Stimulated activated CD8-positive, alpha-beta memory T cell treated with anti-CD3 and anti-CD28 coated beads, Interleukin-7, amount 100 ng/mL, for 4 hours (primary cell): ENCODE measurements around the gene RAC2.
"Not testable (repeated sequence)": the region's sequence is repeated elsewhere in the genome, so short reads cannot be mapped to it uniquely, and the experiment has no call there.

Experiments used
- DNase-seq, 2 donors: peaks; one replicate each; pipeline ENCODE4 v3.0.0-alpha.2; 2020; ENCODE audit warnings: low read depth in 2 of 2

Gene RAC2

DNA sequence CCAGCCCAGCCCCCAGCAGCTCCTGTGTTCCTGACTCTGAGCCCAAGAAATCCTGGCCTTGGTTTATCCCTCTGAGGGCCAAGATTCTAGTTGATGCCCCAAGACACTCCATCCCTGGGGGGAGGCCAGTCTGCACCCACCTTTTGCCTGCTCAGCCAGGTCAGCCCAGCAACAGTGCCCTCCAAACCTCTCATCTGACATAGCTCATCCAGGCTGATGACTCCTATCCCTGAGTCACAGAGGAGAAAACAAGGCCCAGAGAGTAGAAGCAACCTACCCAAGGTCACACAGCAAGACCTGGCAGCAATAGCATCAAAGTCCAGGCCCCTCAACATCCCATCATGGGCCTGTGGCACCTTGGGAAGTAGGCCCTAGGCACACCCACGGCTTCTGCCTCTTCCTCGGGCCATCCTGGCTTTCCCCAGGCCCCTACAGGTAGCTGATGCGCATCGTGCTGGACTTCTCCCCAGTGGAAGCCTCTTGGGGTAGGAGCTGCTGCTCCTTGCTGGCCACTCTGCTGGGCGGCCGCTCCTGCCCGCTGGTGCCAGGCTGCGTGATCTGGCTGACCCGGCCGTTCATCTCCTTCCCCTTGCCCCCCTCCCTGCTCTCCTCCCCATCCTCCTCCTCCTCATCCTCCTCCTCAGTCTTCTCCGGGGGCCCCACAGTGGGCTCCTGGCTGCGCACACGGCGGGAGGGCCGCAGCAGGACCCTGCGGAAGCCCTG, 37.8 kb downstream of the RAC2 start:
- DNase-seq: no peak

DNA sequence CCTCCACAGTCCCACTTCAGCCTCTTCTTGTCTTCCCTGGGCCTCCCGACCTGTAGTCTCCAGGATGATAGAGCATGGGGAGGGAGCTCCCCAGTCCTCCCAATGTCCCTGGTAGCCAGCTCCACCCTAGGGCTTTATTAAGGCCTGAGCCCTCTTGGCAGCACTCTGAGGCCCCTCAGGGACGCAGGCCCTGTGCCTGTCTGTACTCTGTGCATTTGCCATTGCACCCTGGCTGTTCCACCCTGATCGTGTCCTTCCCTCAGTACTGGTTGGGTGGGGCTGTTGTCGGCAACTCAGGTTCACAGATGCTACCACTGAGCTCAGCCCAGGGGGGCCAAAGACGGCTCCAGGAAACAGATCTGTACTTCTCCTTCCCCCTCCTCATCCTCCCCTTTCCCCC, 39.0 kb downstream of the RAC2 start:
- no peak for DNase-seq

DNA sequence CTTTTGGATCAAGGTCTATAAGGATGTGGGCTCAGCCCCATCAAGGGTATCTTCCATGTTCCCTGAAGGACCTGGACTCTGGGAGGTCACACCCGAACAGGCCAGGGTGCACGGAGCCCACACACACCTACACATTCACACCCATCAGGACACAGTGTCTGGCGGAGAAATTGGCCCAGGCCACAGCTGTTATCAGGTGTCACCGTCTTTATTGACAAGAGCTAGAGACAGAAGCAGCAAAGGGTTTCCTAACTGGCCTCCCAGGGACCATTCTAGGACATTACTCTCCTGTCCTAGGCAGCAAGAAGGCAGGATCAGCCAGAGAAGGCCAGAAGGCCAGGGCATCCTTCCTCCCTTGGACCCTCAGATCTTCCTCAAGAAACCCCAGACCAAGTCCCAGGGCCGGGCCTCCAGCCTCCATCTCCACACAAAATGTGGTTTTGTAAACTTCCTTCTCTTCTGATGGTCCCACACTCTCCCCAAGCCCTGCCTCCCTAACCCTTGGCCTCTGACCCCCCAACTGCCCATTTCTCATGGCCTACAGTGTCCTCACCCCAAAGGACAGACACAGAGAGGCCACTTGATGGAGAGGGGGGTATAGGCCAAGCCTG, 39.9 kb downstream of the RAC2 start:
- no peak for DNase-seq

DNA sequence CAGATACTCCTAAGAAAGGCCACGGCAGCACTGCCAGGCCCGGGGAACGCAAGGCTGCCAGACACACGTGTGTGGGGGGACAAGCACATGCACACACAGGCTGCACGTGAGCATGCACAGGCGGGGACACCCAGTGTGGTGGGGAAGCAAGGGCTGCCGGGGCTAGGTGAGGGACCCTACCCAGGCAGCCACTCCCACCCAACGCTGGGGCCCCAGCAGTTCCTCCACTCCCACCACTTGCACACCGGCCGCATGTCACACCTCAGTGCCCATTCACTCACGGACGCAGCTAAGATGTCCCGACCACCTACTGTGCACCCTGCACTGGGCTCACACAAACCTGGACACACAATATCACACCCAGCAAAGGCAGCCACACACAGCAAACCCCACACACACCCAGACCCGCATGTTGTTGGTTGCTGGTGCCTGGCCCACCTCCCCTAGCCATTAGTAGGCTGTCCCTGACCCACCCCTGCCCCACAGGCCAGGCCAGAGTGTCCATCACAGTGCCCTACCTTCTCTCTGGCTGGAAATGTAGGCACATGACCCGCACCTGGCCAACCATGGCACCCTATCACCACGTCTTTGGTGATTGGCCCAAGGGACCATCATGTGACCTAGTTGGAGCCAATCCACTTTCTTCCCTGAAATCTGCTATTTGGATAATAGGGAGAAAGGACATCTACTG, 40.6 kb downstream of the RAC2 start:
- DNase-seq: no peak

DNA sequence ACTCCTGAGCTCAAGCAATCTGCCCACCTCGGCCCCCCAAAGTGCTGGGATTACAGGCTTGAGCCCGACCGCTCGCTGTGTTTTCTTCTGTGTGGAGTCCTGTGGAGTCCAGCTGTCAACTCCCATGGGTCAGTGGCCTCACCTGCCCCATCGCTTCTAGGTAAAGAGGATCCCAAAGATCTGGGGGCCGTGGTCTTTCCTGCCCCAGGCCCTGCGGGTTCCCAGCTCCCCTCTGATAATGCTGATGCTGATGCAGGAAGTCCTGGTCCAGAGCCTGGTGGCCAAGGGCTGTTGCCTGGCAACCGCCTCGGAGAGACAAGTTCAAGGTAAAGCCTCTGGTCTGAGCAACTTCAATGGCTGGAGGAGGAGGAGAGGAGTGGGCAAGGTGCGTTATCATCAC, 41.4 kb downstream of the RAC2 start:
- DNase-seq: no peak

DNA sequence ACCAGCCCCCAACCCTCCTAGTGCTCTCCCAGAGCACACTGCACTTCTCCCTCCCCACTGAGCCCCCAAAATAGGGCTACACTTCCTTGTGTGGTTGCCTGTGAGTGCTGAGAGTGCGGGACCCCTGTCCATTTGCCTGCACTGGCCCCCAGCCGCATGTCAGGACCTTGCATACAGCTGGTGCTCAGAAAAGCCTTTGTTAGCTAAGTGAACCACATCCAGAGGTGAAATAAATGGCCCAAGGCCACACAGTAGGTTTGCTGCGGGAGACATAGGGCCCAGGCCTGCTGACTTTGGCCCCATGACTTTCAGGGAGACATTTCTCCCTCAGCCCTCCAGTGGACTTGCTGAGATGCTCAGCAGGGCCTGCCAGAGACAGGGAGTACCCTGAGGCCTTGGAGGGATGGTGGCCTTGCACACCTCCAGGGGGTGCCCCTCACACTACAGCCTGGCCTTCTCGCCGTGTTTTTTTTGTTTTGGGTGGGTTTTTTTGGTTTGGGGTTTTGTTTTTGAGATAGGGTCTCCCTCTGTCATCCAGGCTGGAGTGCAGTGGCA, 42.0 kb downstream of the RAC2 start:
- DNase-seq: no peak

DNA sequence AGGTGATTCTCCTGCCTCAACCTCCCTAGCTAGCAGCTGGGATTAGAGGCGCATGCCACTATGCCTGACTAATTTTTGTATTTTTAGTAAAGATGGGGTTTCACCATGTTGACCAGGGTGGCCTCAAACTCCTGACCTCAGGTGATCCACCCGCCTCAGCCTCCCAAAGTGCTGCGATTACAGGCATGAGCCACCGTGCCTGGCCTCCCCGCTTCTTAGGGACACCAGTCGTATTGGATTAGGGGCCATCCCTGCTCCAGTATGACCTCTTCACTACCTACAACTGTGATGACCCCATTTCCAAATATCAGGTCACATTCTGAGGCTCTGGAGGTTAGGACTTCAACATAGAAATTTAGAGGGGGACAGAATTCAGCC, 42.6 kb downstream of the RAC2 start:
- DNase-seq: not testable (repeated sequence)

DNA sequence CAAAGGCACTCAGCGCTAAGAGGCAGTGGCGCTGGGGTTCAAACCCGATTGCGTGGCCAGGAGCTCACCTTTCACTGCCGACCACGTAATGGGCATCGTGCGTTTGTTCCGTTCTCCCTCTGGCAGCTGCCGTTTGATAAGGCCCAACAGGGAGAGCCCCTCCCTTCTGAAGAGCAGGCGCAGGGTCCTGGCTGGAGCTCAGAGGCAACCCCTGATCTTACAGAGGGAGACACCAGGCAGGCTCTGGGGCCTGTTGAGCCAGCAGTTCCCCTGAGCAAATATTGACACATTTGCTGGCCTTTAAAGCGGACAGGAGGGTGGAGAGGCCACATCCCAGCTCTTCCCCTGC, 44.3 kb downstream of the RAC2 start:
- no peak for DNase-seq

DNA sequence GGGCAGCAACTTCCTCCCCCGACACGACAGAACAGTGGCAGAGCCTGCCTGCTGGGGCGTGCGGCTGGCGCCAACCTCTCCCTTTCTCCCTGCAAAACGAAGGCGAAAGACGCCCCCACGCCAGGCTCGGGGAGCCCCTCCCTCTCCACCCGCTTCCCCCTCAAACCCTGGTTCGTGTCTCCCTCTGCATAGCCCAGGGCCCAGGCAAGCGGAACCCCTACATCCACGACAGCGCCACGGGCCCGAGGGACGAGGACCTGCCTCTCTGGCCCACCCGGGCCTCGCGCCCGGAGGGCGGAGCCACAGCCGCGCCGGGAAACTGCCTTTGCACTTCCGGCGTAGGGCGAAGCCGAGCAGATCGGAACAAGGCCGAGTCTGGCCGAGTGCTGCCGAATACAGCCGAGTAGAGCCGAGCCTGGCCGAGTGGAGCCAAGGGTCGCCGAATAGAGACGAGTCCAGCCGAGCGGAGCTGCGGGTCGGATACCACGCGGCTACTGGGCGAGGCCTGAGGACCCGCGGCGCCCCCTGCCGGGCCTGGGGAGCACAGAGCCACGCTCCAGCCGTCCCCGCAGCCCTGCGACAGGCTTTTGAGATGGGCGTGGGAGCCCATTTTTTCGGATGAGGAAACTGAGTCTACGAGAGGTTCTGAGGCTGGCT, 44.8 kb downstream of the RAC2 start:
- peak; percentile 96 for DNase-seq

DNA sequence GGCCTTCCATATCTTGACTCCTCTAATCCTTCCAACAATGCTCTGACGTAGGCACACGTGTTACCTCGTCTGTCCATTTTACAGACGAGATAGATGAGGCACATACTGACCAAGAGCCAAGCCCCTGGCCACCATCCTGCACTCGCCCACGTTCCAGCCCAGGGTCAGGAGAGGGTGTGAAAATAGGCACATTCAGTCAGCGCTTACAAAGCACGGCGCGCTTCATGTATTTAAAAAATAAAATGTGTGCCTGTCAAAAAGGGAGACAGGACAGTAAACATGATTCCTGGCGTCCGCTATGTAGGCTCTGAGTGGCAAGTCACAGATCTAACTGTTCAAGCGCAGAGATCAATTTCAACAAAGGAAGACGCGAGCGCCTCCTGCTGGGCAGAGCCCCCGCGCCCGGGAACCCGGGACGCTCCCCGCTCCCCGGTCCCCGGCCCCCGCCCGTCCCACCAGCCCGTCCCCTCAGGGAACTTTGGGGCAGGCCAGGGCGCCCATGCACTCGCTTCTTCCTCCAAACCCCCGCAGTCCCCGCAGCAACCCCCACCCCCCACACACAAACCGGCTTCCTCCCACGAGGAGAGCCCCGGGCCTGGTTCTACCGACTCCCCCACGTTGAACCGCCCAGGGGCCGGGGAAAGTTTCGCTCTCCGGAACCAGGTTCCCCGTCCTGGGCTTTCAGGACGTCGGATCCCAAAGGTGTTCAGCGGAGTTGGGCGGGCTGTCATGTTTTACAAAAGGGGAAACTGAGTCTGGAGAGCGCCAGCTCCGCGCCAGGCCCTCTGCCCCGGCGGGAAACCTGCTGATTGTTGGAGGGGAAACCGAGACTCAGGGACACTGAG, 45.6 kb downstream of the RAC2 start:
- DNase-seq: peak; percentile 83 to 86

DNA sequence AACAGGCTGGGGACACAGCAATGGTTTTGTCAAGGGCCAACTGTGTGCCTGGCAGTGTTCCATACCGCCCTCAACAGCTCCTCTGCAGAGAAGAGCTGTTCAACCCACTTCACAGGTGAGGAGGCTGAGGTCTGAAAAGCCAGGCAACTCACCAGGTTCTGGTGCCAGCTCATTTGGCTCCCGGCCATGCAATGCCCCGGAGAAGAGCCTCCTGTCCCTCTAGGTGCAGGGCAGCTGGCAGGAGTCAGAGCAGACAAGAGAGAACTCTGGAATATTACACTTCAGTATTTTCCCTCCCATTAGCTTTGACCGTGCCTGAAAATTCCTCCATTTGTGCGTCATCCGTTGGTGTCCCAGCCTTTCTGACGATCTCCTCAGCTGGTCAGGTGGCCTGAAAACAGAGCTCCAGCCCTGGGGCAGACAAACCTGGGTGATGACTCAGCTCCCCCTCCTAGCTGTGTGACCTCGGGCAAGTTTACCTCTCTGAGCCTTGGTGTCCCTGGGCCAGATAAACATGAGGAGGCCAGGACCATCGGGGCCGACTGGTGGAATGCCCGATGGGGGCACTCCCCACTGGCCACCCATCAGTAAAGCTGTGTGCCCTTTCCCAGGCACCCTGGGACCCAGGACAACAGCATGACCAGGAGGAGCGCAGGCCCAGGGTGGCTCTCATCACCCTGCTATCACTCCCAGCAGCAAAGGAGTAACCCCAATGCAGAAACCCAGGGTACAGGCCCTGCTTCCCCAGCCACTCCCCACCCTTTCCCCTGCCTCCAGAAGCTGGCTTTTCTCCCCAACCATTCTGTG, 46.4 kb downstream of the RAC2 start:
- no peak for DNase-seq

DNA sequence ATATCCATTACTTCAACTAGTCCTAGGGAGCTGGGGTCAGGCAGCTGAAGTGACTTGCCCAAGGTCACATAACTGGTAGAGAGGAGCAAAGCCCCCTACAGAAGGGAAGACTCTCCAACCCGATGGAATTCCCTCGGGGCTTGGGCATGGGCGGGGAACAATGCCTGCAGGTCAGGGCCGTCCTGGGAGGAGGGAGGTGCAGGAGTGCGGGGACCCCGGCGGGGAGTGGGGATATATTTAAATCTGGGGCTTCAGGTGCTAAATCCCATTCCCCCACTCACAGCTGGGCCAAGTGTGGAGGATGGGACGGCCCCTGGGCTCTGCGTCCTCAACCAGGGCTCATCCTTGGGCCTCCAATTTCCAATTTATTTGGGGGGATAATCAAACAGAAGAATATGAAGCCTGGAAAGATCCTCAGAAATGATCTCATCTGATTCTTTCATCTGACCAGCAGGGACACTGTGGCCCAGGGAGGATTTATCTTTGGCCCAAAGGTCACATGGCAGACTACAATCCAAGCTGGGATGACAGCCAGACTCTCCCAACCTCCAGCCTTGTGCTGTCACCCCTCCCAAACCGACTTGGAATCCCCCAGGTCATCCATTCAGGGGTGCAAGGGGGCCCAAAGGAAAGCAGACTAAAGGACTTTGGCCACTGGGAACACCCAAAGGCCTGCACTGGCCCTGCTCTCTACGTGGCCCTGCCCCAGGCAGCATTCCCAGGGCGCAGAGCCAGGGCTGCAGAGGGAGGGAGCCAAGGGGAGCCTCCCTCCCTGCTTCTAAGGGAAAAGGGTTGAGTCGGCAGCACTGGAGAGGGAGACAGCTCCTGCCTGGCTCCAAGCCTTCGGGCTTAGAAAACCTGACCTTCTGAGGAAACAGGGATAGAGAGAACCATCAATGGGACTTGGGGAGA, 47.3 kb downstream of the RAC2 start:
- no peak for DNase-seq

DNA sequence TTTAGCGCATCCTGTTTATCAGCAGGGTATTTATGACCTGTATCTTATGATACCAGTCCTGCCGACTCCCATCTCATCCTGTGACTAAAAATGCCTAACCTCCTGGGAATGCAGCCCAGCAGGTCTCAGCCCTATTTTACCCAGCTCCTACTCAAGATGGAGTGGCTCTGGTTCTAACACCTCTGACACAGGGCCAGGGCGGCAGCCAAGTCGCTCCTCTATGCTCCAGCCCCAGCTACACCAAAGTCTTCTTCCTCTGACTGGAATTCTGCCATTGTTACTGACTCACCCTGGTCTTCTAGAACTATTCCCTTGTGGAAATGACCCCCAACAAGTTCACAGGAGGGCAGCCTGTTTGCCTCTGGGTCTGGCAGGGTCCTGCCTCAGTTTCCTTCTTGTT, 48.1 kb downstream of the RAC2 start:
- no peak for DNase-seq

DNA sequence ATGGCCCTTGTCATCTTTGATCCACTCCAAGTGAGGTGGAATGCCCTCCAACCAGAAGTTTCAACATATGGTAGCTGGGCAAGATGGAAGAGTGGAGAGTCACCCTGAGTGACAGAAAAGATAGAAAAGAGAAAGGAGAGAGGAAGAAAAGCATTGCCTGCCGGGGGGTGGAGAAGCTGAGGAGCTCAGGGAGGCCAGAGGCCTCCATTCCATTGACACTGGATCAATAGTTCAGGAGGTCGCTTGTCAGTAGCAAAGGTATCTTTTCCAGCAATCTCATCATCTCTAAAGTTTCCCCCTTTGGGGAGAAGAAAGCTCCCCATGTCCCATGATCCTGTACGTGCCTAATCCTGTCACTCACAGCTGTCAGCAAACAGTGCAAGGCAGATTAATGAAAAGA, 49.3 kb downstream of the RAC2 start:
- DNase-seq: no peak

DNA sequence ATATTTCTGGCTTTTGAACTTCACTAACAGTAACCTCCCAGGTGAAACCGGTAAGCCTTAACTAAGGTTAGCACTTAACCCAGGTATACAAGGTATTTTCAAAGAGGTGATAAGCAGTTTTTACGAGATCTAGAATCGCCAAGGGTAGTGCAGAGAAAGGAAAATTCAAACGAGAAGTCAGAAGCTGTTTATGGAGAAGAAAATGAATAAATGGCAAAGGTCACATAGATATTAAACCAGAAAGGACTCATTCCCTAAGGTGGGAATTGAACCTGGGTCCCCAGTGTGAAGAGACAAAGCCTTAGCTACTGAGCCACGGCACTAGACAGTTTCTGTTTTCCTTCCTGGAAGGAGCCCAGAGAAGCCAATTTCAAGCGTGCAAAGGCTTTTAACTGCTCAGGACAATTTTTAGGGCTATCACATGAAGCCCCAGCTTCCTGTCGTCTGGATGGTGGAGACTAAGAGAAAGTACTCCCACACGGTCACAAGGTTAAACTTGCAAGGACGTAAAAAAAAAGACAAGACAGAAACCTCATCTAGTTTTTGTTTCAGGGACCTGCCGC, 50.4 kb downstream of the RAC2 start:
- DNase-seq: peak in 1 of 2 donors; percentile 14

DNA sequence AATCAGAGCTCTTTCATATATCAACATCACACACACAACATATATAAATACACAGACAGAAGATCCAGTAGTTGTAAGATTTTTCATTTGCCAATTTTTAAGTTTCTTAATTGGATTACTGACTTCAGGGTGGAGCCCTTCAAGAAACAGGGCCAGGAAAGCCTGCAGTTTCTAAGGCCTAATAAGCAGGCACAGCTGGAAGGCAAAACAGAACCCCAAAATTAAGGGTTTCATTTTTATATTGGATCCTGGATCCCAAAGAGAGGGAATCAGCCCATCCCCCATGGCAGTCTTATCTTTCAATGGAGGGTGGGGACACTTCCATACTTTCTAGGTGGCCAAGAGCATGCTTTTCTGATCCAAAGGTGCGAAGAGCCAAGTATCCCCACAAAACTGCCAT, 51.3 kb downstream of the RAC2 start:
- no peak for DNase-seq

DNA sequence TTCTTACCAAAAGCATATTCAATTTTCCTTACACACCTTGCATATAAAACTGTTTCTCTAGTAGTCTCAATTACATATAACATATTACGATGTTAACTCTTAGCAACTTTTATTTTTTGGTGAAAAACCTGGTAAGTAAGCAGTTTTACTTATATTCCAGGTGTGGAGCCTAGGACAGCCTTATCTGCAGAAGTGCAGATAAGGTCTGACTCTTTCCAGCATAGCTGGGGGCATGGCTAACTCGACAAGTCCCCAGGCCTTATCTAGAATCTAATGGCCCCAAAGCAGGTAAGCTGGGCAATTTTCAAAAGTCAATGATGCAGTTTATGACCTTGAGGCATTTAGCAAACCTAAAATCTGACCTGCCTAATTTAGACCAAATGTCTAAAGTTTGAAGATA, 51.9 kb downstream of the RAC2 start:
- no peak for DNase-seq

DNA sequence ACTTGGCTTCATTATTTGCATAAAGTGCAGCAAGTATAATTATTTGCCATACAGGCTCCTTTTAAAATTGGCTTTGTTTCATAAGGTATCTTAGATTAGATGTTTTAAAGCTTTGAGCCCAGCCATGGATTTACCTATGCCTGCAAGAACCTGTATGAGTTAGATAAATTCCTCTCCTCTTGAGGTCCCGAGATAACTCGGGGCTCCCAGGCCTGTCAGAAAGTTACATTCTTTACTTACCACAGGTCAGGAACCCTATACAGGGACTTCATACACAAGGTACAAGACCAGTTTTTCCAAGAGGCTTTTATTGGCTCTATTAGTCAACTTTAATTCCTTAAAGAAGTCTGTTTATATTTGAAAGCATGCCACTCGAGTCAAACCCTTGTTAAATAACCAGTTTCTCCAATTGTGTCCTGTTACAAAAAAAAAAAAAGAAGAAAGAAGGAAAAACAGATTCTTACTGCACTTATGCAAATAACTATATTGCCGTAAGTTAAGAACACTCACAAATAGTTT, 53.7 kb downstream of the RAC2 start:
- no peak for DNase-seq

DNA sequence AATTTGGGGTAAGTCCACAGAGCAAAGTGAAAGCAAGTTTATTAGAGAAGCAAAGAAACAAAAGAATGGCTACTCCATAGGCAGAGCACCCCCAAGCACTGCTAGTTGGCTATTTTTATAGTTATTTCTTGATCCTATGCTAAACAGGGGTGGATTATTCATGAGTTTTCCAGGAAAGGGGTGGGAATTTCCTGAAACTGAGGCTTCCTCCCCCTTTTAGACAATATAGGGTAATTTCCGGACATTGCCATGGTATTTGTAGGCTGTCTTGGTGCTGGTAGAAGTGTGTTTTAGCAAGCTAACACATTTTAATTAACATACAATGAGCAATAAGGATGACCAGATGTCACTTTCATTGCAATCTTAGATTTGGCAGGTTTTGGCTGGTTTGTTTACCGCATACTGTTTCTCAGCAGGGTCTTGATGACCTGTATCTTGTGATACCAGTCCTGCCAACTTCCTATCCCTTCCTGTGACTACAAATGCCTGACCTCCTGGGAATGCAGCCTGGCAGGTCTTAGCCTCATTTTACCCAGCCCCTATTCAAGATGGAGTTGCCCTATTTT, 55.1 kb downstream of the RAC2 start:
- no peak for DNase-seq
